Occipital lobe (tissue), 2 donors: ENCODE results near the gene TMOD4. TPM values are rescaled to one million over a fixed set of nuclear protein-coding genes. Genes with fewer than 3 reads are reported as not detected.
A peak's percentile ranks its signal among the peaks of the same experiment; 100 is the strongest.
"Not testable (repeated sequence)": the region's sequence is repeated elsewhere in the genome, so short reads cannot be mapped to it uniquely, and the experiment has no call there.

Experiments used
- DNase-seq: peaks from one replicate; lab custom pipeline; 2025; lab: John Stamatoyannopoulos, UW
- total RNA-seq: library from RNA; depleted of rRNA; stranded (reverse); fragments of >200 nt; gene quantifications from one replicate; pipeline ENCODE4 v1.2.3, GENCODE V29; 2014

TMOD4 gene
- not detected for total RNA-seq

- DNase-seq = no peak
These were observed at the start of gene TMOD4 for GRCh38 chr1:151175863-151176262. TSS of gene TMOD4 (minus strand) at chr1:151175981. CDS start at chr1:151174875, 1,106 bp downstream.

GRCh38 chr1:151222130-151222529 lies 46.3 kb upstream of the TMOD4 start:
- DNase-seq = no peak

GRCh38 chr1:151221616-151222015 lies 45.8 kb upstream of the TMOD4 start:
- DNase-seq = no peak

- no peak for DNase-seq
These were observed 37.8 kb upstream of the TMOD4 start for GRCh38 chr1:151213560-151213959.

GRCh38 chr1:151211972-151212705 lies 36.4 kb upstream of the TMOD4 start:
- no peak for DNase-seq

GRCh38 chr1:151210830-151211229 lies 35.0 kb upstream of the TMOD4 start:
- no peak for DNase-seq

GRCh38 chr1:151205381-151205965 lies 29.7 kb upstream of the TMOD4 start:
- DNase-seq = not testable (repeated sequence)

- DNase-seq = peak; percentile 19
These were observed 24.2 kb upstream of the TMOD4 start for GRCh38 chr1:151199873-151200581.

- DNase-seq = peak; percentile 95
These were observed 22.7 kb upstream of the TMOD4 start, which contains the start of gene PIP5K1A for GRCh38 chr1:151198254-151199127. TSS of gene PIP5K1A (plus strand) at chr1:151198552. CDS start at chr1:151198997, 445 bp downstream.

GRCh38 chr1:151197863-151198253 lies 22.1 kb upstream of the TMOD4 start:
- no peak for DNase-seq

- peak; percentile 9 for DNase-seq
These were observed 20.6 kb upstream of the TMOD4 start for GRCh38 chr1:151196292-151196800.

GRCh38 chr1:151194894-151195594 lies 19.3 kb upstream of the TMOD4 start:
- DNase-seq = peak; percentile 4

GRCh38 chr1:151193856-151194255 lies 18.1 kb upstream of the TMOD4 start:
- no peak for DNase-seq

- DNase-seq = no peak
These were observed 17.5 kb upstream of the TMOD4 start for GRCh38 chr1:151193304-151193703.

GRCh38 chr1:151192047-151192446 lies 16.3 kb upstream of the TMOD4 start:
- no peak for DNase-seq

GRCh38 chr1:151189637-151190445 lies 14.1 kb upstream of the TMOD4 start, which contains the start of gene VPS72:
TSS of gene VPS72 (minus strand) at chr1:151190197. CDS start at chr1:151190121, 76 bp downstream.
- peak; percentile 84 for DNase-seq

- not testable (repeated sequence) for DNase-seq
These were observed 12.9 kb upstream of the TMOD4 start for GRCh38 chr1:151188667-151189066.

- DNase-seq = no peak
These were observed 11.4 kb upstream of the TMOD4 start for GRCh38 chr1:151187205-151187604.

- DNase-seq = no peak
These were observed 8.4 kb upstream of the TMOD4 start for GRCh38 chr1:151184211-151184610.
